ENCODE results near the gene ALKBH8. TPM values are rescaled to one million over a fixed set of nuclear protein-coding genes. Genes with fewer than 3 reads are reported as not detected.

ALKBH8 gene
- total and polyA plus RNA-seq, 2 of the 8 experiments (the other 6 are each of a cell fraction or from before 2014, with no cell fraction given): 3.6 to 11.9 TPM

DNA sequence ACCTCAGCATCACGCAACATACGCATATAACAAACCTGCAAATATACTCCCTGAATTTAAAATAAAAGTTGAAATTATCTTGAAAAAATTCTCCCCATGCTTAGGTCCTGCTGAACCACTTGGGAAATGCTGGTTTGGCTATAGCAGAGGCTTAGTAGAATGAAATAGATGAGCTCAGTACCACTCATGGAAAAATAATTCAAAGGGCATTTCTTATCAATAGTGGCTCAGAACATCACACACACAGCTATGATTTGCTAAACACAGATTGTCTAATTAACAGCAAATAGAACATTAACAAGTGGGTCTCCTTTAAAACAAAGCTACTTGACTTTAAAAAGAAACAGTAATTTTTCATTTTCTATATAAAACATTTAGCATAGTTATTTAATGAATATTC lies 46.9 kb upstream of the ALKBH8 start (continued):
- TF ChIP-seq CHD7 (IDR thresholded peaks at IDR 0.05; ENCODE audit: insufficient replicate concordance, low read length): no peak
- TF ChIP-seq KDM1A (IDR thresholded peaks at IDR 0.05; ENCODE audit: borderline replicate concordance, low read length): no peak
- no peak for TF ChIP-seq RAD21 (IDR thresholded peaks at IDR 0.05 in 1 of 2, conservative IDR thresholded peaks at IDR 0.05 in 1 of 2; ENCODE audit: low read depth in 2 of 2, low read length in 2 of 2)
